Upper lobe of right lung (tissue), 1 donor: ENCODE measurements around the gene NPHP4. TPM values are rescaled to one million over a fixed set of nuclear protein-coding genes. Genes with fewer than 3 reads are reported as not detected.
"Not testable (repeated sequence)": the region's sequence is repeated elsewhere in the genome, so short reads cannot be mapped to it uniquely, and the experiment has no call there.

Experiments used
- ATAC-seq: fragments of 200-7000 bp; cut with Tn5 transposase; one replicate; pipeline ENCODE4 v1.9.1; 2020; ENCODE audit warnings: mild to moderate bottlenecking, moderate library complexity
- DNase-seq: peaks from one replicate; pipeline ENCODE4 v3.0.0-alpha.2; 2020
- H3K27ac ChIP-seq: fragments of 200-600 bp; one replicate; pipeline ENCODE4 v1.8.0; 2022
- H3K27me3 ChIP-seq: fragments of 200-600 bp; one replicate; pipeline ENCODE4 v1.8.0; 2022; ENCODE audit warnings: mild to moderate bottlenecking
- H3K36me3 ChIP-seq: fragments of 200-600 bp; one replicate; pipeline ENCODE4 v1.8.0; 2022
- H3K4me1 ChIP-seq: fragments of 200-600 bp; one replicate; pipeline ENCODE4 v1.8.0; 2022
- H3K4me3 ChIP-seq: fragments of 200-600 bp; one replicate; pipeline ENCODE4 v1.8.0; 2022; ENCODE audit warnings: mild to moderate bottlenecking
- H3K9me3 ChIP-seq: fragments of 200-600 bp; one replicate; pipeline ENCODE4 v1.8.0; 2022
- CTCF ChIP-seq: fragments of 200-600 bp; IDR thresholded peaks from one replicate; pipeline ENCODE4 v1.8.0; 2022; ENCODE audit warnings: antibody characterized with exemption
- intact Hi-C: fragments of 100-400 bp; cut with DNase I; formaldehyde crosslinking; loops from one replicate; pipeline ENCODE4 v1.11.0; 2022
- total RNA-seq: library from RNA; stranded (reverse); fragmentation: NEBNext Ultra II Directional; extraction: Animal tissue kit (Norgen Biotek cat#: 25700); gene quantifications from one replicate; pipeline ENCODE4 v1.2.1, GENCODE V29; 2021
- donor health status: DM: no; HTN: yes; CAD: no; lungs with severe emphysema.

Gene NPHP4
- total RNA-seq, 1 donor from 2014 or later = 14.6 TPM

- H3K36me3 ChIP-seq = peaks cover 7% of the 10 kb centered on the region
These were observed 94.0 kb downstream of the NPHP4 start for GRCh38 chr1:5898266-5898665.

GRCh38 chr1:5896706-5897660, 95.2 kb downstream of the NPHP4 start:
- H3K27ac ChIP-seq = no peak overlapping the region
- H3K27me3 ChIP-seq = no peaks in the 10 kb centered on the region
- no peak for ATAC-seq
- TF ChIP-seq CTCF = no peak
- no peak overlapping the region for H3K4me3 ChIP-seq
- DNase-seq = no peak
- H3K9me3 ChIP-seq = no peaks in the 10 kb centered on the region
- no peaks in the 10 kb centered on the region for H3K36me3 ChIP-seq
- no peaks in the 10 kb centered on the region for H3K4me1 ChIP-seq
- intact Hi-C loops = no loop called here

More at GRCh38 chr1:5898266-5898665, 94.0 kb downstream of the NPHP4 start:
- Histone ChIP-seq H3K27ac (no peak overlapping the region), H3K4me1 (no peaks in the 10 kb centered on the region), H3K4me3 (no peak overlapping the region), H3K27me3 (no peaks in the 10 kb centered on the region), H3K9me3 (no peaks in the 10 kb centered on the region)
- intact Hi-C loops = no loop called here
- no peak for TF ChIP-seq CTCF
- ATAC-seq (no peak), DNase-seq (no peak)

- no peak for ATAC-seq
- no peaks in the 10 kb centered on the region for H3K9me3 ChIP-seq
These were observed 96.5 kb downstream of the NPHP4 start for GRCh38 chr1:5895446-5896406.

GRCh38 chr1:5893699-5894278, 98.4 kb downstream of the NPHP4 start:
- not testable (repeated sequence) for ATAC-seq

More at GRCh38 chr1:5895446-5896406, 96.5 kb downstream of the NPHP4 start:
- Histone ChIP-seq H3K27me3 (no peaks in the 10 kb centered on the region), H3K27ac (no peak overlapping the region), H3K36me3 (no peaks in the 10 kb centered on the region), H3K4me3 (no peak overlapping the region), H3K4me1 (no peaks in the 10 kb centered on the region)
- no peak for TF ChIP-seq CTCF
- DNase-seq = no peak
- intact Hi-C loops = no loop called here

More at GRCh38 chr1:5893699-5894278, 98.4 kb downstream of the NPHP4 start:
- TF ChIP-seq CTCF = peak; percentile 24
- H3K27me3 ChIP-seq, intact Hi-C loops, DNase-seq, H3K4me1 ChIP-seq, H3K9me3 ChIP-seq, H3K27ac ChIP-seq, H3K36me3 ChIP-seq, H3K4me3 ChIP-seq: not testable (repeated sequence)
